HG03060 (cell line): ENCODE measurements around the gene FCSK.

ENCODE experiments used
- ATAC-seq: cut with Tn5 transposase; IDR thresholded peaks from one replicate; pipeline ENCODE4 v1.9.1; 2021; ENCODE audit warnings: low read depth, moderate number of reproducible peaks; ENCODE audit not compliant: unreplicated experiment

Gene FCSK

DNA sequence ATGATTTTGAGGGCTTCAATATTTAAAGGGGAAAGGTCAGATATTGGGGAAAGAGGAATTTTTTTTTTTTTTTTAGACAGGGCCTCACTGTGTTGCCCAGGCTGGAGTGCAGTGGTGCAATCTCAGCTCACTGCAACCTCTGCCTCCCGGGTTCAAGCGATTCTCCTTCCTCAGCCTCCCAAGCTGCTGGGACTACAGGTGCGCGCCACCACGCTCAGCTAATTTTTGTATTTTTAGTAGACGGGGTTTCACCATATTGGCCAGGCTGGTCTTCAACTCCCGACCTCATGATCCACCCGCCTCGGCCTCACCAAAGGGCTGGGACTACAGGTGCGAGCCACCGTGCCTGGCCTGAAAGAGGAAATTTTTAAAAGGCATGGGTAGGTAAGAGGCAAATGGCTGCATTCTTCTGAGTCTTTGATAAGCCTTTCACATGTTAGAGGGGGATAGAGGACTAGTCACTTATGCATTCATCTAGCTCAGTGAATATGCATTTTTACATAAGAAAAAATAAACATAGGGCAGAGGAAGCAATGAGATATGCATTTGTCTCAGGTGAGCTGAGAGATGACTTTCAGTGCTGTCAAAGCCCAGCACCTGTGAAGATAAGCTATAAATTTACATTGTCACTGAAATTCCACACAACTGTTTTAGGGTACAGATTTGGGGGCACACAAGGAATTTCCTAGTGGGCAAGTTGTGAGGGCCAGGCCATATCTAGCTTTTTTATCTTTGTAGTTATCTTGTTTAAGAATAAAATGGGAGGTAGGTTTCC is 1.1 kb upstream of the FCSK start:
- no peak for ATAC-seq

- no peak for ATAC-seq
Observed at GRCh38 chr16:70453892-70454221, 538 bp upstream of the FCSK start.

GRCh38 chr16:70455910-70456309 is 1.5 kb downstream of the FCSK start:
- no peak for ATAC-seq

DNA sequence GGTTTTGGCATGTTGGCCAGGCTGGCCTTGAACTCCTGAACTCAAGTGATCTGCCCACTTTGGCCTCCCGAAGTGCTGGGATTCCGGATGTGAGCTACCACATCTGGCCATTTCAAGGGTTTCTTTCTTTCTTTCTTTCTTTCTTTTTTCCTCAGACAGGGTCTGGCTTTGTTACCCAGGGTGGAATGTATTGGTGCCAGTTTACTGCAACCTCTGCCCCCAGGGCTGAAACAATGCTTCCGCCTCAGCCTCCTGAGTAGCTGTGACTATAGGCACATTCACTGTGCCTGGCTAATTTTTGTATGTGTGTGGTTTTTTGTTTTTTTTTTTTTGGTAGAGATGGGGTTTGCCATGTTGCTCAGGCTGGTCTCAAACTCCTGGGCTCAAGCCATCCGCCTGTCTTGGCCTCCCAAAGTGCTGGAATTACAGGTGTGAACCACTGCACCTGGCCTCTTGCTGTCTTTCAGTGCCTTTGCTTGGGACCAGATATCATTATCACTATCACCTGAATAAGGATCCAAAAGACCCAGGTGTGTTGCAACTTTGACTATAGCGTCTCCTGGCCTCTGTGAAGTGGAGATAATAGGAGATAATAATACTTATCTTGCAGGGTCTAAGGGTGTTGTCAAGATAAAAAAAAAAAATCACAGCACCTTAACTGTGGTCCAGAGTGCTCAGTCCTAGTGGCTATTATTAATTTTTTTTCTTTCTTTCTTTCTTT is 3.2 kb downstream of the FCSK start:
- no peak for ATAC-seq

DNA sequence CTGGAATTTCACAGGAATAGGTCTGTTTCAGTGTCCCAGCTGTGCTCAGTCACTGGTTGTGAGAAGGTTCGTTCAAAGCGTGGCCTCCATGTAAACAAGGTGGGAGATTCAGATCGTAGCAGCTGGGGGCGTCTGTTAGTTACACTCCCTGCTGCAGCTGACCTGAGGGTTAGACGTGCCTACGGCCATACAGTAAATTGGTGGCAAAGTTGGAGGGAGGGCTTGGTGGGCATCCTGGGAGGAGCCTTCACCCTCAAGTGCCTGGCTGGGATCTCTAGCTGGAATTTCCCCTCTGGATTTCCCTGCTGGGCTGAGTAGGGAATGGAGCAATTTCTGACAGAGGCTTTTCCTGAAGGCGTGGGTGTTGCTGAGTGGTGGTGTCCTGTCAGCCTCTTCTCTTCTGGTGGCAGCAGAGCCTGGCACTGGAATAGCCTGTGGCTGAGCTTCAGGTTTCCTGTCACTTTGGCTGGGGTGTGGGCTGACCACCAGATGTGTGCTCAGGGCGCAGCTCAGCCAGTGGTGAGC is 6.4 kb downstream of the FCSK start:
- ATAC-seq = no peak

GRCh38 chr16:70463235-70463634 is 8.8 kb downstream of the FCSK start:
- no peak for ATAC-seq

- ATAC-seq = no peak
Observed at GRCh38 chr16:70465999-70466804, 11.8 kb downstream of the FCSK start.

- ATAC-seq = no peak
Observed at GRCh38 chr16:70466805-70467076, 12.3 kb downstream of the FCSK start.

DNA sequence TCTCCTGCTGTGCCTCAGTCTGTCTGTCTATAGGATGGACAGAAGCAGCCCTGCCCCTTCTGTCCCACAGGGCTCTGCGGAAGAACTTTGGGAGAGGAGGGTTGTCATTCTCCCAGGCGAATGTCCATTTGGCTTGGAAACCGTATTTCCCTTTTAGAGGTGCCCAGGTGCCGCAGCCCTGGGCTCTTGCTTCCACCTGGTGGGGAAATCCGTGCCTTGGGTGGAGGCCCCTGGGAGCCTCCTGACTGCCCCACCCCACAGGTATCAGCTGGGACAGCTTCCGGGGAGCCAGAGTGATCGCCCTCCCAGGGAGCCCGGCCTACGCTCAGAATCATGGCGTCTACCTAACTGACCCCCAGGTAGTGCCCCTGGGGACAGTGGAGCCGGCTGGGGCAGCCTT is 12.7 kb downstream of the FCSK start:
- ATAC-seq = no peak

GRCh38 chr16:70467608-70468007 is 13.2 kb downstream of the FCSK start:
- no peak for ATAC-seq

- no peak for ATAC-seq
Observed at GRCh38 chr16:70468776-70469525, 14.6 kb downstream of the FCSK start.

GRCh38 chr16:70470141-70470926 is 15.9 kb downstream of the FCSK start:
- no peak for ATAC-seq

- no peak for ATAC-seq
Observed at GRCh38 chr16:70470927-70471341, 16.5 kb downstream of the FCSK start.

DNA sequence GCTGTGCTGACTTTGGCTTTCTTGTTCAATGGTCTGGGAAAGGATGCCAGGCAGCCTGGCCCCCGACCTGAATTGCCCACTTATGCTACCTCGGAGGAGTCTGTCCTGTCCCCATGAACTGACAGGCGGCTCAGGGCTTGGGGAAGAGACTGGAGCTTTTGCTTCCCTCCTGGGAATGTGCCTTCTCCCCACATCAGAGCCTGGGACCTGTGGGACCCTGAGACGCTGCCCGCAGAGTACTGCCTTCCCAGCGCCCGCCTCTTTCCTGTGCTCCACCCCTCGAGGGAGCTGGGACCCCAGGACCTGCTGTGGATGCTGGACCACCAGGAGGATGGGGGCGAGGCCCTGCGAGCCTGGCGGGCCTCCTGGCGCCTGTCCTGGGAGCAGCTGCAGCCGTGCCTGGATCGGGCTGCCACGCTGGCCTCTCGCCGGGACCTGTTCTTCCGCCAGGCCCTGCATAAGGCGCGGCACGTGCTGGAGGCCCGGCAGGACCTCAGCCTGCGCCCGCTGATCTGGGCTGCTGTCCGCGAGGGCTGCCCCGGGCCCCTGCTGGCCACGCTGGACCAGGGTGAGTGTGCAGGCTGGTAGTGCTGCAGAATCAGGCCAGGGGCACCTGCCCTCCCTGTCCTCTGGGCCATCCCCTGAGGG is 18.5 kb downstream of the FCSK start:
- no peak for ATAC-seq

- ATAC-seq = no peak
Observed at GRCh38 chr16:70473446-70474319, 19.3 kb downstream of the FCSK start.

- ATAC-seq = no peak
Observed at GRCh38 chr16:70474320-70475053, 20.1 kb downstream of the FCSK start.

DNA sequence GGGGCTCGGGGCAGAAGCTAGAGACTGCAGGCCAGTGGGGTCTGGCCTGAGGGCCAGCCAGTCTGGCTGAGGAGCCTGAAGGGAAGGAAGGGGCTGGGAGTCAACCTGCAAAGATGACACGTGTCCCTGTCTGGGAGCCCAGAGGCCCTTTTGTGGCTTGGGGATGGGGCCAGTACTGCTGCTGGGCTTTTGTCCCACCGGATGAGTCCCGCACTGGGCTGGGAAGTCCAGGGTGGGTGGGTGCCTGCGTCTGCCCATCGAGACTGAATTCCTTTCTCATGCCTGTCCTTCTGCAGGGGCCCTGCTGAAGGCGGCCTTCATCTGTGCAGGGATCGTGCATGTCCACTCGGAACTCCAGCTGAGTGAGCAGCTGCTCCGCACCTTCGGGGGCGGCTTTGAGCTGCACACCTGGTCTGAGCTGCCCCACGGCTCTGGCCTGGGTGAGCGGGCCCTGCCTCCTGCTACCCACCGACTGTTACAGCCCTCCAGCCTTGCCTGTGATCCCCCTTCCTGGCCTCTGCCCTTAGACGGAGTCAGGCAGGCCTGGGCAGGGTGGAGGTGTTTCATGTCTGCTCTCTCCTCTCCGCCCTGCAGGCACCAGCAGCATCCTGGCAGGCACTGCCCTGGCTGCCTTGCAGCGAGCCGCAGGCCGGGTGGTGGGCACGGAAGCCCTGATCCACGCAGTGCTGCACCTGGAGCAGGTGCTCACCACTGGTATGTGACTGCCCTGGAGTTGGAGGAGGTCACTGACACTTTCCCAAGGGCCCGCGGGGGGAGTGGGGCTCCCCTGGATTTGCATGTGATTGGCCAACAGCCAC is 20.9 kb downstream of the FCSK start:
- no peak for ATAC-seq
